Trophoblast cell (in vitro differentiated cells and primary cell): ENCODE data around the gene ZC3H18.
"Not testable (repeated sequence)": the region's sequence is repeated elsewhere in the genome, so short reads cannot be mapped to it uniquely, and the experiment has no call there.

ENCODE experiments used
- DNase-seq, 2 donors: peaks; one replicate each; pipeline ENCODE4 v3.0.0-alpha.2; 2016
- H2AFZ ChIP-seq: 2 replicates; pipeline ENCODE4 v1.6.1; 2013; ENCODE audit warnings: low read length, moderate library complexity, mild to moderate bottlenecking; ENCODE audit not compliant: insufficient read depth, poor library complexity
- H2AK5ac ChIP-seq: 2 replicates; pipeline ENCODE4 v1.6.1; 2013; ENCODE audit warnings: mild to moderate bottlenecking, low read length
- H2BK120ac ChIP-seq: 2 replicates; pipeline ENCODE4 v1.6.1; 2013; ENCODE audit warnings: low read length, mild to moderate bottlenecking, moderate library complexity; ENCODE audit not compliant: insufficient read depth, poor library complexity
- H2BK12ac ChIP-seq: 2 replicates; pipeline ENCODE4 v1.6.1; 2013; ENCODE audit warnings: mild to moderate bottlenecking, low read length, moderate library complexity
- H2BK5ac ChIP-seq: 2 replicates; pipeline ENCODE4 v1.6.1; 2013; ENCODE audit warnings: low read length, low read depth, moderate library complexity, mild to moderate bottlenecking; ENCODE audit not compliant: poor library complexity
- H3K14ac ChIP-seq: 2 replicates; pipeline ENCODE4 v1.6.1; 2013; ENCODE audit warnings: mild to moderate bottlenecking, low read length
- H3K18ac ChIP-seq: 2 replicates; pipeline ENCODE4 v1.6.1; 2013; ENCODE audit warnings: mild to moderate bottlenecking, low read length
- H3K23ac ChIP-seq: 2 replicates; pipeline ENCODE4 v1.6.1; 2013; ENCODE audit warnings: low read length
- H3K27ac ChIP-seq: 2 replicates; pipeline ENCODE4 v1.5.1; 2013; ENCODE audit warnings: low read depth, mild to moderate bottlenecking, inconsistent platforms, low read length, moderate library complexity
- H3K27me3 ChIP-seq: 2 replicates; pipeline ENCODE4 v1.6.1; 2013; ENCODE audit warnings: inconsistent platforms, mild to moderate bottlenecking, low read length, moderate library complexity; ENCODE audit not compliant: insufficient read depth
- H3K36me3 ChIP-seq, 2 experiments: 1 replicate in 1 of 2; 2 replicates in 1 of 2; pipeline ENCODE4 v1.6.1; 2013; ENCODE audit warnings: low read length in 2 of 2, mild to moderate bottlenecking in 2 of 2, moderate library complexity in 1 of 2; ENCODE audit not compliant: insufficient read depth in 2 of 2, control insufficient read depth in 1 of 2
- H3K4ac ChIP-seq: 2 replicates; pipeline ENCODE4 v1.6.1; 2013; ENCODE audit warnings: low read depth, mild to moderate bottlenecking, low read length, moderate library complexity
- H3K4me1 ChIP-seq, 2 experiments: 1 replicate in 1 of 2; 2 replicates in 1 of 2; pipeline ENCODE4 v1.6.1; 2013; ENCODE audit warnings: low read length in 2 of 2, mild to moderate bottlenecking in 2 of 2, moderate library complexity in 1 of 2; ENCODE audit not compliant: insufficient read depth in 2 of 2, control insufficient read depth in 1 of 2
- H3K4me2 ChIP-seq: 2 replicates; pipeline ENCODE4 v1.6.1; 2013; ENCODE audit warnings: inconsistent platforms, mild to moderate bottlenecking, low read length, moderate library complexity
- H3K4me3 ChIP-seq: 2 replicates; pipeline ENCODE4 v1.5.1; 2013; ENCODE audit warnings: mild to moderate bottlenecking, low read depth, low read length, inconsistent platforms
- H3K79me1 ChIP-seq: one replicate; pipeline ENCODE4 v1.6.1; 2013; ENCODE audit warnings: low read length
- H3K79me2 ChIP-seq: 2 replicates; pipeline ENCODE4 v1.6.1; 2013; ENCODE audit warnings: low read length, mild to moderate bottlenecking; ENCODE audit not compliant: control insufficient read depth, insufficient read depth, poor library complexity
- H3K9ac ChIP-seq: 2 replicates; pipeline ENCODE4 v1.6.1; 2013; ENCODE audit warnings: mild to moderate bottlenecking, low read length
- H3K9me3 ChIP-seq: 2 replicates; pipeline ENCODE4 v1.6.1; 2013; ENCODE audit warnings: low read depth, mild to moderate bottlenecking, control low read depth, inconsistent platforms, low read length; ENCODE audit not compliant: insufficient read depth
- H4K12ac ChIP-seq: 2 replicates; pipeline ENCODE4 v1.6.1; 2013; ENCODE audit warnings: low read depth, mild to moderate bottlenecking, low read length, moderate library complexity
- H4K8ac ChIP-seq: 2 replicates; pipeline ENCODE4 v1.6.1; 2013; ENCODE audit warnings: low read depth, mild to moderate bottlenecking, low read length, moderate library complexity
- H4K91ac ChIP-seq: one replicate; pipeline ENCODE4 v1.6.1; 2013; ENCODE audit warnings: low read depth, mild to moderate bottlenecking, low read length, moderate library complexity
- WGBS: extraction: QIAGEN DNeasy Blood & Tissue Kit; methylation state at CpG from one replicate; pipeline ENCODE4 v1.1.7; 2013; ENCODE audit warnings: missing lambda C conversion rate; ENCODE audit not compliant: insufficient read length, insufficient coverage; ENCODE audit errors: extremely low coverage; 5-methylcytosine and 5-hydroxymethylcytosine counted together

Gene ZC3H18

DNA sequence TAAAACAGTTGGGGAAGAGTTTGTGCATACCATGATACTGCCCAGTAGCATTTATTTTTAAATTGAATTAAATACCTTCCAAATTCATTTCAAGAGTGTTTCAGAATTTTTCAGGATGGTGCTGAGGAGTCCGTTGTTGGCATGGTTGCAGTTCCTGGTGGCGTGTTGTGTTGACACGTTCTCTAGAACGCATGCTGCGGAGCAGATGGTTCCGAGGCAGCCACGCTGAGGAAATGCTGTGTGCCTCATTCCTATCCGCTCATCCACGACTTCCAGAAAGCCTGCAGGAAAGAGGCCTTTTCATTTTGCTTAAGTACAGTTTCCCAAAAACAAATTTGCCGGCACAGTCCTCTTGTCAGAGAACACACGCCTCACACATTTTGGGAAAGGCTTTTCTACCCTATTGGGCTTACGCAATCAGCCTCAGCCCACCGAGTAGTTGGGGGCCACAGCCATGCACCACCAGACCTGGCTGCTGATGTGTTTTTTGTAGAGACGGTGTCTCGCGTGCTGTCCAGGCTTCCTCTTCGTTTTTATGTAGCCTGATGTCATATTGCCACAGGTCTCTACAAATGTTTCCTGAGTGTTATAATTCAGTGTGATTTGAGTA, 36.0 kb downstream of the ZC3H18 start:
- no peak overlapping the region for H3K27ac ChIP-seq
- no peak overlapping the region for H2BK120ac ChIP-seq
- H3K9me3 ChIP-seq: peaks cover 2% of the 10 kb centered on the region
- H3K4me3 ChIP-seq: no peak overlapping the region
- no peak overlapping the region for H2BK5ac ChIP-seq
- no peak overlapping the region for H3K14ac ChIP-seq
- no peak overlapping the region for H3K4me2 ChIP-seq
- H3K79me2 ChIP-seq: no peaks in the 10 kb centered on the region
- H3K4ac ChIP-seq: no peak overlapping the region
- H2AK5ac ChIP-seq: no peak overlapping the region
- H3K18ac ChIP-seq: no peak overlapping the region
- H3K4me1 ChIP-seq: no peaks in the 10 kb centered on the region
- H4K8ac ChIP-seq: no peak overlapping the region
- H3K9ac ChIP-seq: no peak overlapping the region
- peaks cover 44 to 60% of the 10 kb centered on the region in 2 experiments for H3K36me3 ChIP-seq
- H3K79me1 ChIP-seq: no peaks in the 10 kb centered on the region
- no peak overlapping the region for H2AFZ ChIP-seq
- no CpG with 5 or more reads among the region's 17 CpGs for WGBS
- H3K23ac ChIP-seq: no peak overlapping the region
- H4K91ac ChIP-seq: no peak overlapping the region
- no peaks in the 10 kb centered on the region for H3K27me3 ChIP-seq
- H2BK12ac ChIP-seq: no peak overlapping the region
- H4K12ac ChIP-seq: no peak overlapping the region
- DNase-seq: no peak

DNA sequence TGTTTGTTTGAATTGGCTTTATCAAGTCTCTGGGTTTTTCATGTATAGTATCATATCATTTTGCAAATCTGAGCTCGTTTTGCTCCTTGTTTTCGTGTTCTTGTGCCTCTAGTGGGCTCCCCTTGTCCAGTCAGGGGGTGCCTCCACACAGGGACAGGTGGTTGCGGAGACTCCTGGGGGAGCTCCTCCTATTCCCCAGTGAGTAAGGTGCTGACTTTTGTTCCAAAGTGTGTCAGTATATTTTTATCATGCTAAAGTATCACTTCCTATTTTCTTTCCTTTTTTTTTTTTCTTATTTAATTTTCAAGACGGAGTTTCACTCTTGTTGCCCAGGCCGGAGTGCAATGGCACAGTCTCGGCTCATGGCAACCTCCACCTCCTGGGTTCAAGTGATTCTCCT, 37.9 kb downstream of the ZC3H18 start:
- Histone ChIP-seq H4K91ac (no peak overlapping the region), H3K79me1 (no peaks in the 10 kb centered on the region), H3K14ac (no peak overlapping the region), H2BK5ac (no peak overlapping the region), H3K18ac (no peak overlapping the region), H4K12ac (no peak overlapping the region), H3K27me3 (no peaks in the 10 kb centered on the region), H3K23ac (no peak overlapping the region), H3K4ac (no peak overlapping the region), H3K9ac (no peak overlapping the region), H3K79me2 (no peaks in the 10 kb centered on the region), H2AFZ (no peak overlapping the region), H4K8ac (no peak overlapping the region), H3K4me2 (no peak overlapping the region), H3K27ac (no peak overlapping the region), H2BK120ac (no peak overlapping the region), H2AK5ac (no peak overlapping the region), H3K4me3 (no peak overlapping the region), H3K4me1 (no peaks in the 10 kb centered on the region), H3K9me3 (no peaks in the 10 kb centered on the region), H3K36me3 (peaks cover 41 to 58% of the 10 kb centered on the region in 2 experiments), H2BK12ac (no peak overlapping the region)
- DNase-seq: no peak
- WGBS: no CpG with 5 or more reads among the region's 6 CpGs

DNA sequence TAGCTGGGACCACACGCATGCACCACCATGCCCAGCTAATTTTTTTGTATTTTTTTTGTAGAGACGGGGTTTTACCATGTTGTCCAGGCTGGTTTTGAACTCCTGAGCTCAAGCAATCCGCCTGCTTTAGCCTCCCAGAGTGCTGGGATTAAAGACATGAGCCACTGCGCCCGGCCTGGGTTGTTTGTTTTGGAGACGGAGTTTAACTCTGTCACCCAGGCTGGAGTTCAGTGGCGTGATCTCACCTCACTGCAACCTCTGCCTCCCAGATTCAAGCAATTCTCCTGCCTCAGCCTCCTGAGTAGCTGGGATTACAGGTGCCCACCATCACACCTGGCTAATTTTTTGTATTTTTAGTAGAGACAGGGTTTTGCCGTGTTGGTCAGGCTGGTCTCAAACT, 39.2 kb downstream of the ZC3H18 start:
- H3K9ac ChIP-seq, H3K27ac ChIP-seq, H4K12ac ChIP-seq, H2BK5ac ChIP-seq, H3K4me1 ChIP-seq, DNase-seq, H3K27me3 ChIP-seq, H3K79me1 ChIP-seq, H3K4me2 ChIP-seq, H3K18ac ChIP-seq, H2BK12ac ChIP-seq, H3K4ac ChIP-seq, H4K8ac ChIP-seq, H3K79me2 ChIP-seq, H3K23ac ChIP-seq, H3K4me3 ChIP-seq, H2AK5ac ChIP-seq, H2BK120ac ChIP-seq, H4K91ac ChIP-seq, H3K14ac ChIP-seq, H3K9me3 ChIP-seq, H2AFZ ChIP-seq: not testable (repeated sequence)
- no CpG with 5 or more reads among the region's 8 CpGs for WGBS
- H3K36me3 ChIP-seq: peaks cover 50 to 65% of the 10 kb centered on the region in 2 experiments

DNA sequence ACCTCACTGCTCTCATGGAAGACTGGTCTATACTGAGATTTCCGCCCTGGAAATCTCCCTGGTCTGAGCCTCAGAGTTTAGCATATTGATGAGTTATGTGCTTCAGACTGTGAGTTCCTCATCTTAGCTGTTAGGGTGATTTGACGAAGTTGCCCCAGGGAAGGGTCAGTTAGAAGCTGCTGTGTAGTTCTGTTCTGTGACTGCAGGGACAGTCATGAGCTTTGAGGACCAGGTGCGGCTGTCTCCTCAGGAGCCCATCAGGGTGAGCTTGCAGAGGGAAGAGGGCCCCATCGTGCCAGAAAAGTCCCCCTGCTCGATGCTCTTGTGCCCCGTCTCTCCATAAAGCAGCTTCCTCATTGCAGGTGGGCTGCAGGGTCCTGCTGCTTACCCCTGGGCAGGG, 39.9 kb downstream of the ZC3H18 start:
- no peaks in the 10 kb centered on the region for H3K9me3 ChIP-seq
- no peak for DNase-seq
- no CpG with 5 or more reads among the region's 6 CpGs for whole genome bisulfite sequencing
- H2AK5ac ChIP-seq: no peak overlapping the region
- no peaks in the 10 kb centered on the region for H3K27me3 ChIP-seq
- no peak overlapping the region for H2BK12ac ChIP-seq
- H3K79me2 ChIP-seq: no peaks in the 10 kb centered on the region
- no peak overlapping the region for H4K91ac ChIP-seq
- no peak overlapping the region for H4K8ac ChIP-seq
- no peaks in the 10 kb centered on the region for H3K4me1 ChIP-seq
- H3K18ac ChIP-seq: no peak overlapping the region
- H2AFZ ChIP-seq: no peak overlapping the region
- peaks cover 52 to 60% of the 10 kb centered on the region in 2 experiments for H3K36me3 ChIP-seq
- no peaks in the 10 kb centered on the region for H3K79me1 ChIP-seq
- no peak overlapping the region for H3K4me3 ChIP-seq
- no peak overlapping the region for H2BK5ac ChIP-seq
- H3K9ac ChIP-seq: no peak overlapping the region
- H3K23ac ChIP-seq: no peak overlapping the region
- H4K12ac ChIP-seq: no peak overlapping the region
- no peak overlapping the region for H3K14ac ChIP-seq
- H3K4me2 ChIP-seq: no peak overlapping the region
- no peak overlapping the region for H3K4ac ChIP-seq
- H3K27ac ChIP-seq: no peak overlapping the region
- no peak overlapping the region for H2BK120ac ChIP-seq
